Duodenal mucosa (tissue), 2 donors: ENCODE measurements around the gene DUSP16.
A peak's percentile ranks its signal among the peaks of the same experiment; 100 is the strongest.
"Not testable (repeated sequence)": the region's sequence is repeated elsewhere in the genome, so short reads cannot be mapped to it uniquely, and the experiment has no call there.

Source experiments
- H3K27ac ChIP-seq: one replicate; pipeline ENCODE4 v1.7.0; 2013; ENCODE audit warnings: low read depth, low read length
- H3K27me3 ChIP-seq, 2 donors: one replicate each; pipeline ENCODE4 v1.7.0; 2013; ENCODE audit warnings: low read length in 2 of 2, control low read depth in 1 of 2; ENCODE audit not compliant: insufficient read depth in 2 of 2, control insufficient read depth in 1 of 2
- H3K36me3 ChIP-seq, 2 donors: one replicate each; pipeline ENCODE4 v1.7.0; 2013; ENCODE audit warnings: low read length in 2 of 2, control low read depth in 1 of 2; ENCODE audit not compliant: insufficient read depth in 2 of 2, control insufficient read depth in 1 of 2
- H3K4me1 ChIP-seq, 2 donors: one replicate each; pipeline ENCODE4 v1.7.0; 2013; ENCODE audit warnings: low read length in 2 of 2, control low read depth in 1 of 2; ENCODE audit not compliant: insufficient read depth in 2 of 2, control insufficient read depth in 1 of 2
- H3K4me3 ChIP-seq, 2 donors: one replicate each; pipeline ENCODE4 v1.7.0; 2013; ENCODE audit warnings: low read length in 2 of 2, low read depth in 1 of 2
- H3K9ac ChIP-seq, 2 donors: one replicate each; pipeline ENCODE4 v1.7.0; 2013; ENCODE audit warnings: low read length in 2 of 2, low read depth in 1 of 2
- H3K9me3 ChIP-seq, 2 donors: one replicate each; pipeline ENCODE4 v1.7.0; 2013; ENCODE audit warnings: low read length in 2 of 2, control low read depth in 1 of 2; ENCODE audit not compliant: control insufficient read depth in 1 of 2

Gene DUSP16

DNA sequence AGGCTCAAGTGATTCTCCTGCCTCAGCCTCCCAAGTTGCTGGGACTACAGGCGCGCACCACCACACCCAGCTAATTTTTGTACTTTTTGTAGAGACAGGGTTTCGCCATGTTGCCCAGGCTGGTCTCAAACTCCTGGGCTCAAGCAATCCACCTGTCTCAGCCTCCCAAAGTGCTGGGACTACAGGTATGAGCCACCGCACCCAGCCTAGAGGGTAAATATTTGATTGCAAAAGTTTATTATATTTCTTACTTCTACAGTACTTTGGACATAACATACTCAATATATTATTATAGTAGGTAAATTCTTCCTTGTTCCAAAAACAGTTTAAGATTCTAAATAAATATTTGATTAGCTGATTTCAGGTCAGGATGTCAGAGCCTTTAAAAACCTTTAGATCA lies 40.0 kb downstream of the DUSP16 start:
- Histone ChIP-seq H3K4me1 (peaks cover 17 to 46% of the 10 kb centered on the region in 2 donors), H3K36me3 (peaks cover 10 to 13% of the 10 kb centered on the region in 2 donors)
- H3K9ac ChIP-seq, H3K27me3 ChIP-seq, H3K4me3 ChIP-seq, H3K9me3 ChIP-seq, H3K27ac ChIP-seq: not testable (repeated sequence)

DNA sequence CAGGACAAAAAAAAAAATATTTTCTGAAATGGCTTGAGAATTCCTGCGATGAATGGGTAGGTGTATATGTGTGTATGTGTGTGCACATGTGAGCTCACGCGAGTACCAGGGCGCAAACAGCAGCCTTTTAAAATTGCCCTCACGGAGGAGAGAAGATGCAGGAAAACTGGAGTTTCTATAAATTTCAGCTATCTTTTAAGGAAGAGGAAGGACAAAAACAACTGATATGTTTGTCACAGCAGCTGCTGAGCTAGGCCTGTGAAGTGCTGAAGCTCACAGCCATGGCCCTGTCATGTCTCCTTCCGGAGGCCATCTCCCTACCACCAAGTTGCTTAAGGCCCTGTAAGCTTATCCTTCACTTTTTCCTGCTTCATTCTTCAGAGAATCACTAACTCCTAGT lies 40.8 kb downstream of the DUSP16 start:
- no peak overlapping the region for H3K4me3 ChIP-seq
- H3K9ac ChIP-seq = no peak overlapping the region
- H3K36me3 ChIP-seq = peaks cover 13% of the 10 kb centered on the region in 2 donors
- H3K27me3 ChIP-seq = no peaks in the 10 kb centered on the region
- no peak overlapping the region for H3K27ac ChIP-seq
- no peaks in the 10 kb centered on the region for H3K9me3 ChIP-seq
- H3K4me1 ChIP-seq = peaks cover 22 to 48% of the 10 kb centered on the region in 2 donors

DNA sequence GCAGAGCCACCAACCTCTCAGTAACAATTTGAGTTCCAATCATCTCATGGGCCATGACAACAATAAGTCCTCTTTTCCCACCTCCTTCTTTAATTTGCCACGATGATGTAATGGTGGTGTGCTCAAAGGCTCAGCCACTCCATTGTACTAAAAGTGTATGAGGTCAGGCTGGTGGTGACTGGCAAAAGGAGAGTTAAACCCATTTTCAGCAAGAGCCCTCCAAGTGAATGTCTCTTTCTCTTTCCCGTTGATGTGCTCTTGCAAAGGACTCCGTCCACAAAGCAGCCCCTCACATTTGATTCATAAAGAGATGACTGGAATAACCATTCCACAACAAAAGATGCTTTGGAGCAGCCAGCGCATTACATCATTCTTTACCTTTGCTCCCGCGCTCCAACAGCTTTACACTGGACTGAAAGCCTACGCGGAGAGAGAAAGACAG lies 41.6 kb downstream of the DUSP16 start:
- no peaks in the 10 kb centered on the region for H3K9me3 ChIP-seq
- no peak overlapping the region for H3K27ac ChIP-seq
- H3K27me3 ChIP-seq = no peaks in the 10 kb centered on the region
- peaks cover 13% of the 10 kb centered on the region in 2 donors for H3K36me3 ChIP-seq
- H3K9ac ChIP-seq = no peak overlapping the region
- no peak overlapping the region for H3K4me3 ChIP-seq
- peaks cover 24 to 45% of the 10 kb centered on the region in 2 donors for H3K4me1 ChIP-seq

DNA sequence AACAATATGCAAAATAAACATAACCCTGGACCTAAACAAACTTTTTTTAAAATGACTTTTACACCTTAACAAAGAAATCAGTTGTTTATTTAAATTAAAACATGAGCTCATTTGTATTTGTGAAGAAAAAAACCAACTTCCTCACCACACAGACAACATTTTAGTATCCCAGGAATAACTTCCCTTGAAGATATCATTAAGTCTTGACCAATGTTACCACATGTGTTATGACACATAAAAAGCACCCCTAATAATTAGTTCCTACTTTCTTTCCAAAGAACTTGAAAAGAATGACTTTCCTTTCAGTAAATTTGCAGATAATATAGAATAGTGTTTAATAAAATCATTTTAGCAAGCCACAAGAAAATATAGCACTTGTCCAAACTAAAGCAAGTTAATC lies 42.4 kb downstream of the DUSP16 start:
- Histone ChIP-seq H3K9ac (no peak overlapping the region), H3K27me3 (no peaks in the 10 kb centered on the region), H3K4me1 (peaks cover 24 to 45% of the 10 kb centered on the region in 2 donors), H3K27ac (no peak overlapping the region), H3K9me3 (no peaks in the 10 kb centered on the region), H3K36me3 (peaks cover 13% of the 10 kb centered on the region in 2 donors), H3K4me3 (no peak overlapping the region)

DNA sequence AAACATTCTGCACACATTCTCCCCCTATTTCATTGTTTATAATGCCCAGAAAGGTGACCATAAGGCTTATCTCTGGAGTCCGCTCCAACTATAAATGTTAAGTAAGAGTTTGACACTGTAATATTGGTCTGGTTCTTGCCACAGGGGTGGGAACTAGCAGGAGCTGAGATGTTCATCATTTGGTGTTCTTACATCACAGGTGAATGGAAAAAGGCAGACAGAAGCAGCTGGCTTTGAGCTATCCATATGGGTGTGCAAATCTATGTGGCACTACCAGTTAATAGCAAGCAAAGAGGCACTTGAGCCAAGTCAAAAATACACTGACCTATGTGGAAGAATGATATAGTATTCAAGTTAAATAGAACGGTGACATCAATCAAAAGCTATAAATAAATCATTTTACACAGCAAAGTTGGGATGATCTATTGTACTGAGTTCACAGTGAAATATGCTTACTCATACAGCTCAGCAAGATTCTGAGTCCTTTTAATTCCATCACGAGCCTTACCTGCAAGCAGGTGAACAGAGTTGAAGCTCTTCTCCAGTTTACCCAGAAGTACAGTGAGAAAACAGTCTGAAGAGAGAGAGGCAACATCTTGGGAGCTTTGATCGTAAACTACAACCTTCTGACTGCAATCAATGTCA lies 43.2 kb downstream of the DUSP16 start:
- Histone ChIP-seq H3K9me3 (no peaks in the 10 kb centered on the region), H3K4me1 (peaks cover 24 to 45% of the 10 kb centered on the region in 2 donors), H3K27me3 (no peaks in the 10 kb centered on the region), H3K9ac (no peak overlapping the region), H3K27ac (no peak overlapping the region), H3K4me3 (no peak overlapping the region), H3K36me3 (peaks cover 13% of the 10 kb centered on the region in 2 donors)

DNA sequence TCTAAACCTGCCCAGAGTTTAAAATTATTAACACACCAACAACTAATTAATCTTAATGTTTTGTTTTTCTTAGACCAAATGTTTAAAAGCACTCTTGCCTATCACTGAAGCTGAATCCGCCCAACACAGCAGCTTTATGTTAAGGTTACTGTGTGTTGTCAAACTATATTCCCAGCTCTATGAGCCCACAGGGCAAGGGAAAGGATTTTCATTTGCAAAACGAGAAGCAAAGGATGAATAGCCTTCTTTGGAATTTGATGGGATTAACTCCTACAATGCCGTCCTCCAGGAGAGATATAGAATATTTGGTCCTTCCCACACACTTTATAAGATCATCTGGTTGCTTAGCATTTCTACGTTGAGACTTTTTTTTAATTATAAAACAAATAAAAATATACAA lies 43.7 kb downstream of the DUSP16 start:
- H3K27ac ChIP-seq = peak overlapping the region; percentile 32
- peaks cover 24 to 45% of the 10 kb centered on the region in 2 donors for H3K4me1 ChIP-seq
- H3K4me3 ChIP-seq = no peak overlapping the region
- peak overlapping the region in 1 of 2 donors; percentile 22 for H3K9ac ChIP-seq
- H3K36me3 ChIP-seq = peaks cover 13% of the 10 kb centered on the region in 2 donors
- no peaks in the 10 kb centered on the region for H3K9me3 ChIP-seq
- no peaks in the 10 kb centered on the region for H3K27me3 ChIP-seq

DNA sequence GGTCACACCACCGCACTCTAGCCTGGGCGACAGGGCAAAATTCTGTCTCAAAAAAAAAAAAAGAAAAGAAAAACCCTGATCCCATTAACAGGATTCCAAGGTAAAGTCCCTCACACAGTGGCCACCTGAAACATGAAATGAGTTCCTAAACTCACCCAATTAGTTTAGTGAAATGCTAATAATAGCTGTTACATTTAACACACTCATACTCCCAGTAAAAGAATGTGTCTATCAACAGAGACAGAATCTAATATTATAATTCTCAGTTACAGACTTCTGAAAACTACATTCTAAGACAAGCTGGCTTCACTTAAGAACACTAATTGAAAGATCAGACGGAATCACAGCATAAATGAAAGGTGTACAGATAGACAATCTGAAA lies 44.2 kb downstream of the DUSP16 start:
- Histone ChIP-seq H3K27me3 (no peaks in the 10 kb centered on the region), H3K36me3 (peaks cover 13% of the 10 kb centered on the region in 2 donors), H3K4me1 (peaks cover 24 to 45% of the 10 kb centered on the region in 2 donors), H3K9ac (peak overlapping the region in 1 of 2 donors; percentile 22), H3K9me3 (no peaks in the 10 kb centered on the region), H3K27ac (peak overlapping the region; percentile 74), H3K4me3 (no peak overlapping the region)

DNA sequence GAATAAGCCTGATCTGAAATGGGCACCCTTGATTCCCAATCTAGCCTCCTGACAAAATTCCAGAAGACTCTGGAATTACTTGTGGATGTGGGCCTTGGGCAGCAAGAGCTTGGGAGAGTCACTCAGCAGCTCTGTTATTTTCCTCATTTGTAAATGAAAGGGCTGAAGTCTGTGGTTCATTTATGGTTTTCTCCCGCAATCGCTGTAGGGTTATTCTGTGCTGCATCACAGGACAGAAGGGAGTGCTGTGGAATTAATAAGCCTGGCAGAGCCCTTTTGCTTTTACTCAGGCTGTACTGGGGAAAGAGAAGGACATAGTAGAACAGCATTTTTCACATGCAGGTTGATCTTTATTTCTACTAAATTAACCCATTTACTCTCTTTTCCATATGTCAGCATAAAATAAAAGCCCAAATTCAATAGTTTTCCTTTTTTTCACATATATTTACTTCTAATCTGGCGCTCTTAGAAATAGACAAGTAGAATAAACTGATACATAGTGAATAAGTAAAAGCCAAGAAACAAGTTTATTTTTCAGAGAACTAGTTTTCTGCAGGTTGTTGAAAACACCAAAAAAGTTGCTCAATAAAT lies 49.2 kb downstream of the DUSP16 start:
- Histone ChIP-seq H3K36me3 (peaks cover 3 to 6% of the 10 kb centered on the region in 2 donors), H3K9ac (no peak overlapping the region), H3K9me3 (no peaks in the 10 kb centered on the region), H3K4me3 (no peak overlapping the region), H3K27me3 (no peaks in the 10 kb centered on the region), H3K4me1 (peaks cover 10 to 17% of the 10 kb centered on the region in 2 donors), H3K27ac (no peak overlapping the region)

DNA sequence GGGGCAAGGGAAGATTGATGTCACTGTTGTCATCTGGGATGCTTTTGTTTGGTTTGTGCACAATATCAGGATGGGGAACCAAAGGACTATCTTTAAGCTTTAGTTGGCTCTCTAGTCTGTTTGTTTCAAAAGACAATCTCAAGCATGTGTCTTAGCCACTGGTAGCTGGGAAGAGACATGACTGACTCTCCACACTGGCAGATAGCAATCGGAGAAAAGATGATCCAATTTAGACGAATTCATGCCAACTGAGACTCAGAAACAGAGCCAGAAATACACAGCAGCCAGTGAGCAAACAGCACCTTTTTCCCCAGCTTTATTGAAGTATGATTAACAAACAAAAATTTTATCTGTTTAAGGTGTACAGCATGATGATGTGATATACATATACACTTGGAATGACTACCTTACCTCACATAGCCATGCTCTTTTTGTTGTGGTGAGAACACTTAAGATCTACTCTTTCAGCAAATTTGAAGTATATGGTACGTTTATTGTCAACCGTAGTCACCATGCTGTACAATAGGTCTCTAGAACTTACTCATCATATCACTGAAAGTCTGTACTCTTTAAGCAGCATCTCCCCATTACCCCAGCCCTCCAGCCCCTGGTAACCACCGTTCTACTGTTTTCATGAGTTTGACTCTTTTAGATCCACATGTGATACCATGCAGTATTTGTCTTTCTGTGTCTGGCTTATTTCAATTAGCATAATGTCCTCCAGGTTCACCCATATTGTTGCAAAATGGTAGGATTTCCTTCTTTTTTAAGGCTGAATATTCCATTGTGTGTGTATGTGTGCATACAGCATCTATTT lies 50.6 kb downstream of the DUSP16 start:
- no peaks in the 10 kb centered on the region for H3K27me3 ChIP-seq
- H3K4me1 ChIP-seq = peaks cover 4 to 9% of the 10 kb centered on the region in 2 donors

More for the DNA sequence above, 50.6 kb downstream of the DUSP16 start:
- Histone ChIP-seq H3K9me3 (no peaks in the 10 kb centered on the region), H3K36me3 (peaks cover 2 to 6% of the 10 kb centered on the region in 2 donors), H3K9ac (no peak overlapping the region), H3K4me3 (no peak overlapping the region), H3K27ac (no peak overlapping the region)
